Panc1 (cell line): ENCODE data around the gene CEP162. TPM values are rescaled to one million over a fixed set of nuclear protein-coding genes. Genes with fewer than 3 reads are reported as not detected.

Experiments used
- ATAC-seq: fragments of 200-7000 bp; cut with Tn5 transposase; 2 replicates; pipeline ENCODE4 v1.9.1; 2020; ENCODE audit warnings: mild to moderate bottlenecking, moderate library complexity
- BruUV-seq: library from RNA; stranded (reverse); fragments of 400-500 nt; replicated peaks from 2 replicates; lab custom pipeline; 2021; lab: Mats Ljungman, UMichigan
- CTCF ChIA-PET: fragments of 300-600 bp; sonication (Branson Sonifier 250); formaldehyde crosslinking; loops from one replicate; lab custom pipeline; 2022; ENCODE audit warnings: antibody characterized with exemption; lab: Charles Lee
- POLR2A ChIA-PET: fragments of 300-600 bp; sonication (Branson Sonifier 250); formaldehyde crosslinking; loops from one replicate; lab custom pipeline; 2022; ENCODE audit warnings: antibody characterized with exemption; lab: Charles Lee
- DNase-seq: peaks from one replicate; pipeline ENCODE4 v3.0.0-alpha.2; 2010; ENCODE audit warnings: low read depth, low spot score
- H3K27ac ChIP-seq: 2 replicates; pipeline ENCODE4 v1.5.1; 2011; ENCODE audit warnings: mild to moderate bottlenecking, low read length, inconsistent platforms
- H3K27me3 ChIP-seq: fragments of 200-500 bp; sonication (Bioruptor generic); 2 replicates; pipeline ENCODE4 v1.6.0; 2014; ENCODE audit warnings: low read length, inconsistent platforms; ENCODE audit not compliant: control insufficient read depth, insufficient read depth
- H3K36me3 ChIP-seq: fragments of 200-500 bp; sonication (Bioruptor generic); 2 replicates; pipeline ENCODE4 v1.5.1; 2014; ENCODE audit warnings: inconsistent platforms, mild to moderate bottlenecking, low read length, moderate library complexity; ENCODE audit not compliant: control insufficient read depth, insufficient read depth
- H3K4me1 ChIP-seq: 2 replicates; pipeline ENCODE4 v1.5.1; 2011; ENCODE audit warnings: inconsistent platforms, mild to moderate bottlenecking, low read length, moderate library complexity; ENCODE audit not compliant: control insufficient read depth, insufficient read depth
- H3K4me3 ChIP-seq, 2 experiments: 2 replicates each; pipeline ENCODE4 v1.5.1; 2011 to 2012; ENCODE audit warnings: low read depth in 2 of 2, low read length in 2 of 2, mild to moderate bottlenecking in 2 of 2, inconsistent platforms in 1 of 2, moderate library complexity in 1 of 2
- H3K9me3 ChIP-seq: fragments of 200-500 bp; sonication (Bioruptor generic); 2 replicates; pipeline ENCODE4 v1.5.1; 2014; ENCODE audit warnings: low read depth, mild to moderate bottlenecking, inconsistent platforms, low read length, moderate library complexity; ENCODE audit not compliant: control insufficient read depth, insufficient read depth
- CTCF ChIP-seq: fragments of 450-650 bp; IDR thresholded peaks from 2 replicates; pipeline ENCODE4 v1.5.1; 2017; ENCODE audit warnings: mild to moderate bottlenecking
- POLR2AphosphoS5 ChIP-seq: IDR thresholded peaks from 2 replicates; pipeline ENCODE4 v1.6.1; 2012; ENCODE audit warnings: mild to moderate bottlenecking, low read depth, low read length, moderate library complexity
- REST ChIP-seq, 2 experiments: IDR thresholded peaks; 2 replicates each; pipeline ENCODE4 v1.6.1; 2011 to 2012; ENCODE audit warnings: low read depth in 2 of 2, control low read depth in 1 of 2, low read length in 1 of 2, mild to moderate bottlenecking in 1 of 2, moderate library complexity in 1 of 2; ENCODE audit not compliant: insufficient read depth in 1 of 2
- SIN3A ChIP-seq: IDR thresholded peaks from 2 replicates; pipeline ENCODE4 v1.6.1; 2012; ENCODE audit warnings: low read depth, mild to moderate bottlenecking, low read length, moderate library complexity, borderline replicate concordance; ENCODE audit not compliant: insufficient read depth
- TCF7L2 ChIP-seq: IDR thresholded peaks from 2 replicates; pipeline ENCODE4 v1.6.1; 2011; ENCODE audit warnings: mild to moderate bottlenecking, low read depth, low read length, inconsistent platforms
- in situ Hi-C: cut with HindIII; loops from 2 replicates; pipeline ENCODE4 v1.10.0; 2016; ENCODE audit warnings: low sequenced_read_pairs, low pct_unique_long_range_greater_than_20kb
- intact Hi-C: fragments of 100-400 bp; cut with micrococcal nuclease; formaldehyde crosslinking; loops from one replicate; pipeline ENCODE4 v1.10.0; 2022; ENCODE audit not compliant: unreplicated experiment
- total RNA-seq: library from RNA; stranded (reverse); gene quantifications from one replicate; pipeline ENCODE4 v1.2.1, GENCODE V29; 2021; ENCODE audit not compliant: unreplicated experiment

CEP162 gene
- total RNA-seq, 1 experiment from 2014 or later = 5.3 TPM

DNA sequence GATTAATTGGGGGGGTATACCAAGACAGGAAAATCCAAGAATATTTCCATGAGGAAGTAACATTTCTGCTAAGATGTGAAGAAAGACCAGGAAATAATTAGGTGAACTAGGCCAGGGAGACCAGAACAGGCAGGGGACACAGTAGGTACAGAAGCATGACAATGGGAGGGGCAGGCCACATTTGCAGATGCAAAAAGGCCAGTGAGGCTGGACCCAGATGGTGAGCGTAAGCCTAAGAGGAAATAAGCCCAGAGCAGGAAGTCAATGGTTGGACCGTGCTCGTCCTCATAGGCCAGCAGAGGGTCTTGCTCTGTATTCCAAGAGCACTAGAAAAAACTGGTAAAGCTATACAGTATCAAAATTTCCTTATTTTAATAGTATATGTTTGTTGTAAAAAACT, 9.4 kb downstream of the CEP162 start:
- intact Hi-C loops = no loop called here
- no TSS peak for BruUV-seq

GRCh38 chr6:84213217-84213616, 14.2 kb downstream of the CEP162 start:
- no peak overlapping the region for H3K4me3 ChIP-seq
- no peak for DNase-seq
- CTCF ChIA-PET = no interaction called here
- no peak for ATAC-seq
- in situ Hi-C loops (no loop called here), intact Hi-C loops (no loop called here)
- no peak for TF ChIP-seq CTCF
- no peak for TF ChIP-seq SIN3A
- no peak for TF ChIP-seq REST (IDR thresholded peaks at IDR 0.05; ENCODE audit: insufficient read depth in 1 of 2, low read depth in 2 of 2, low read length in 1 of 2)
- no peak for TF ChIP-seq TCF7L2
- TF ChIP-seq POLR2AphosphoS5 = no peak
- POLR2A ChIA-PET = no interaction called here
- H3K27me3 ChIP-seq = no peaks in the 10 kb centered on the region
- no TSS peak for BruUV-seq
- H3K27ac ChIP-seq = no peak overlapping the region
- H3K9me3 ChIP-seq = no peaks in the 10 kb centered on the region
- H3K4me1 ChIP-seq = no peaks in the 10 kb centered on the region
- no peaks in the 10 kb centered on the region for H3K36me3 ChIP-seq

More for the DNA sequence above, 9.4 kb downstream of the CEP162 start:
- CTCF ChIA-PET = no interaction called here
- H3K9me3 ChIP-seq = no peaks in the 10 kb centered on the region
- POLR2A ChIA-PET = no interaction called here
- H3K27me3 ChIP-seq = no peaks in the 10 kb centered on the region
- TF ChIP-seq REST (IDR thresholded peaks at IDR 0.05; ENCODE audit: insufficient read depth in 1 of 2, low read depth in 2 of 2, low read length in 1 of 2) = no peak
- TF ChIP-seq CTCF = no peak
- TF ChIP-seq POLR2AphosphoS5 = no peak
- TF ChIP-seq SIN3A = no peak
- no peak for TF ChIP-seq TCF7L2
- DNase-seq (no peak), ATAC-seq (no peak)
- no peaks in the 10 kb centered on the region for H3K4me1 ChIP-seq
- no peaks in the 10 kb centered on the region for H3K36me3 ChIP-seq
- no peak overlapping the region for H3K27ac ChIP-seq
- no peak overlapping the region for H3K4me3 ChIP-seq
- in situ Hi-C loops = no loop called here
